MM.1S (cell line): ENCODE results near the gene VAV2.

ENCODE experiments used
- DNase-seq: peaks from one replicate; pipeline ENCODE4 v3.0.0-alpha.2; 2015
- H2AFZ ChIP-seq: fragments of 300-600 bp; sonication (generic); 2 replicates; pipeline ENCODE4 v1.6.0; 2016; ENCODE audit warnings: antibody characterized with exemption, low read length
- H3F3A ChIP-seq: fragments of 300-600 bp; sonication (generic); 2 replicates; pipeline ENCODE4 v1.6.1; 2016; ENCODE audit warnings: mild to moderate bottlenecking, antibody characterized with exemption, low read length, moderate library complexity, mixed read lengths; ENCODE audit not compliant: insufficient read depth
- H3K27ac ChIP-seq: fragments of 300-600 bp; sonication (generic); 2 replicates; pipeline ENCODE4 v1.5.1; 2016; ENCODE audit warnings: mild to moderate bottlenecking, low read length
- H3K27me3 ChIP-seq: fragments of 300-600 bp; sonication (generic); replicated peaks from 2 replicates; pipeline ENCODE4 v1.6.0; 2016; ENCODE audit warnings: low read length; ENCODE audit not compliant: insufficient read depth
- H3K36me3 ChIP-seq: fragments of 300-600 bp; sonication (generic); replicated peaks from 2 replicates; pipeline ENCODE4 v1.6.1; 2016; ENCODE audit warnings: mild to moderate bottlenecking, low read length, mixed read lengths; ENCODE audit not compliant: insufficient read depth
- H3K4me1 ChIP-seq: fragments of 300-600 bp; sonication (generic); 2 replicates; pipeline ENCODE4 v1.6.1; 2016; ENCODE audit warnings: low read length, mixed read lengths
- H3K4me2 ChIP-seq: fragments of 300-600 bp; sonication (generic); 2 replicates; pipeline ENCODE4 v1.6.0; 2016; ENCODE audit warnings: low read depth, low read length
- H3K4me3 ChIP-seq: fragments of 300-600 bp; sonication (generic); 2 replicates; pipeline ENCODE4 v1.5.1; 2016; ENCODE audit warnings: low read length, mixed read lengths
- H3K79me2 ChIP-seq: fragments of 300-600 bp; sonication (generic); 2 replicates; pipeline ENCODE4 v1.6.1; 2016; ENCODE audit warnings: mixed run types, low read length, mixed read lengths
- H3K9ac ChIP-seq: fragments of 300-600 bp; sonication (generic); 2 replicates; pipeline ENCODE4 v1.6.1; 2016; ENCODE audit warnings: low read length, mixed read lengths
- H3K9me2 ChIP-seq: fragments of 300-600 bp; sonication (generic); replicated peaks from 2 replicates; pipeline ENCODE4 v1.6.1; 2016; ENCODE audit warnings: mild to moderate bottlenecking, low read length, mixed read lengths; ENCODE audit not compliant: insufficient read depth
- H3K9me3 ChIP-seq: fragments of 300-600 bp; sonication (generic); replicated peaks from 2 replicates; pipeline ENCODE4 v1.6.1; 2016; ENCODE audit warnings: mild to moderate bottlenecking, low read length, mixed read lengths; ENCODE audit not compliant: insufficient read depth
- H4K20me1 ChIP-seq: fragments of 300-600 bp; sonication (generic); 2 replicates; pipeline ENCODE4 v1.6.1; 2016; ENCODE audit warnings: mild to moderate bottlenecking, low read length, moderate library complexity, mixed read lengths; ENCODE audit not compliant: insufficient read depth
- CTCF ChIP-seq: fragments of 300-600 bp; sonication (generic); IDR thresholded peaks from 2 replicates; pipeline ENCODE4 v1.5.1; 2016; ENCODE audit warnings: antibody characterized with exemption, low read length, mixed read lengths
- EZH2 ChIP-seq: fragments of 300-600 bp; sonication (generic); optimal IDR thresholded peaks from 2 replicates; pipeline ENCODE3; 2017; ENCODE audit warnings: low read depth, mild to moderate bottlenecking, antibody characterized with exemption, low read length, mixed read lengths
- EZH2phosphoT487 ChIP-seq: fragments of 300-600 bp; sonication (generic); IDR thresholded peaks from 2 replicates; pipeline ENCODE4 v1.6.1; 2018; ENCODE audit warnings: antibody characterized with exemption, low read length

Gene VAV2

GRCh38 chr9:133874060-133874657 lies 118.0 kb downstream of the VAV2 start:
- no peak overlapping the region for H2AFZ ChIP-seq
- no peaks in the 10 kb centered on the region for H3K79me2 ChIP-seq
- no peak for DNase-seq
- peaks cover 51% of the 10 kb centered on the region for H3K27me3 ChIP-seq
- no peak overlapping the region for H3K4me2 ChIP-seq
- TF ChIP-seq CTCF (no peak), EZH2 (no peak), EZH2phosphoT487 (no peak)
- H3K9me2 ChIP-seq, result no peaks in the 10 kb centered on the region
- no peak overlapping the region for H3K4me3 ChIP-seq
- H3K36me3 ChIP-seq, result no peaks in the 10 kb centered on the region
- H4K20me1 ChIP-seq, result no peaks in the 10 kb centered on the region
- no peak overlapping the region for H3K27ac ChIP-seq
- no peaks in the 10 kb centered on the region for H3K4me1 ChIP-seq
- H3F3A ChIP-seq, result no peaks in the 10 kb centered on the region
- no peak overlapping the region for H3K9ac ChIP-seq
- H3K9me3 ChIP-seq, result no peaks in the 10 kb centered on the region

- Histone ChIP-seq H2AFZ (no peak overlapping the region), H3K9me2 (no peaks in the 10 kb centered on the region), H3K79me2 (no peaks in the 10 kb centered on the region), H4K20me1 (no peaks in the 10 kb centered on the region), H3K27me3 (peaks cover 44% of the 10 kb centered on the region), H3K4me1 (no peaks in the 10 kb centered on the region), H3K4me3 (no peak overlapping the region), H3K9ac (no peak overlapping the region), H3K36me3 (no peaks in the 10 kb centered on the region), H3F3A (no peaks in the 10 kb centered on the region), H3K27ac (no peak overlapping the region), H3K4me2 (no peak overlapping the region), H3K9me3 (no peaks in the 10 kb centered on the region)
- no peak for TF ChIP-seq EZH2
- no peak for TF ChIP-seq CTCF
- no peak for TF ChIP-seq EZH2phosphoT487
- DNase-seq, result no peak
Measured at GRCh38 chr9:133873461-133873891, 118.6 kb downstream of the VAV2 start.

GRCh38 chr9:133873009-133873408 lies 119.1 kb downstream of the VAV2 start:
- H3K9ac ChIP-seq, result no peak overlapping the region
- H4K20me1 ChIP-seq, result no peaks in the 10 kb centered on the region
- no peak overlapping the region for H2AFZ ChIP-seq
- peaks cover 39% of the 10 kb centered on the region for H3K27me3 ChIP-seq
- H3K36me3 ChIP-seq, result no peaks in the 10 kb centered on the region
- H3K9me3 ChIP-seq, result no peaks in the 10 kb centered on the region
- no peak for DNase-seq
- no peaks in the 10 kb centered on the region for H3F3A ChIP-seq
- no peaks in the 10 kb centered on the region for H3K79me2 ChIP-seq
- no peak overlapping the region for H3K4me3 ChIP-seq
- no peaks in the 10 kb centered on the region for H3K9me2 ChIP-seq
- no peak for TF ChIP-seq CTCF
- no peak overlapping the region for H3K27ac ChIP-seq
- no peaks in the 10 kb centered on the region for H3K4me1 ChIP-seq
- H3K4me2 ChIP-seq, result no peak overlapping the region
